KMS-11 (cell line): ENCODE results near the gene IGHMBP2.

Experiments used
- H2AFZ ChIP-seq: fragments of 200-600 bp; sonication (generic); 2 replicates; pipeline ENCODE4 v1.6.1; 2016; ENCODE audit warnings: antibody characterized with exemption, mixed run types, low read depth
- H3K27ac ChIP-seq: fragments of 200-600 bp; sonication (generic); 2 replicates; pipeline ENCODE4 v1.6.1; 2016; ENCODE audit warnings: mild to moderate bottlenecking, mixed run types
- H3K27me3 ChIP-seq: fragments of 200-600 bp; sonication (generic); 2 replicates; pipeline ENCODE4 v1.6.1; 2017; ENCODE audit warnings: mild to moderate bottlenecking, low read depth, mixed run types, moderate library complexity; ENCODE audit not compliant: insufficient read depth
- H3K36me3 ChIP-seq: fragments of 200-600 bp; sonication (generic); 2 replicates; pipeline ENCODE4 v1.6.1; 2017; ENCODE audit warnings: mild to moderate bottlenecking, mixed run types; ENCODE audit not compliant: insufficient read depth
- H3K4me1 ChIP-seq: fragments of 200-600 bp; sonication (generic); 2 replicates; pipeline ENCODE4 v1.6.1; 2016; ENCODE audit warnings: mild to moderate bottlenecking, low read depth, mixed run types; ENCODE audit not compliant: poor library complexity, severe bottlenecking
- H3K4me2 ChIP-seq: fragments of 200-600 bp; sonication (generic); 2 replicates; pipeline ENCODE4 v1.7.0; 2016; ENCODE audit warnings: mild to moderate bottlenecking, mixed run types
- H3K4me3 ChIP-seq: fragments of 200-600 bp; sonication (generic); IDR thresholded peaks from 2 replicates; pipeline ENCODE4 v1.6.1; 2017; ENCODE audit warnings: low read depth, low read length, mixed read lengths; ENCODE audit not compliant: insufficient read depth
- H3K79me2 ChIP-seq: fragments of 200-600 bp; sonication (generic); 2 replicates; pipeline ENCODE4 v1.6.1; 2016; ENCODE audit warnings: low read depth, mixed run types; ENCODE audit not compliant: insufficient read depth
- H3K9ac ChIP-seq: fragments of 200-600 bp; sonication (generic); 2 replicates; pipeline ENCODE4 v1.6.1; 2016; ENCODE audit warnings: mild to moderate bottlenecking, mixed run types
- H4K20me1 ChIP-seq: fragments of 200-600 bp; sonication (generic); 2 replicates; pipeline ENCODE4 v1.6.1; 2016; ENCODE audit warnings: mild to moderate bottlenecking, mixed run types; ENCODE audit not compliant: insufficient read depth
- CTCF ChIP-seq: fragments of 200-600 bp; sonication (generic); conservative IDR thresholded peaks from 2 replicates; pipeline ENCODE4 v1.6.1; 2017; ENCODE audit warnings: low read depth, mild to moderate bottlenecking, antibody characterized with exemption, low read length, moderate library complexity, mixed read lengths

Gene IGHMBP2

GRCh38 chr11:68910965-68911364 lies 7.3 kb downstream of the IGHMBP2 start:
- H2AFZ ChIP-seq = no peak overlapping the region
- H3K4me3 ChIP-seq = no peak overlapping the region
- no peaks in the 10 kb centered on the region for H4K20me1 ChIP-seq
- H3K27ac ChIP-seq = no peak overlapping the region
- no peaks in the 10 kb centered on the region for H3K79me2 ChIP-seq
- no peaks in the 10 kb centered on the region for H3K27me3 ChIP-seq
- H3K36me3 ChIP-seq = no peaks in the 10 kb centered on the region
- no peak for TF ChIP-seq CTCF
- no peak overlapping the region for H3K9ac ChIP-seq
- no peaks in the 10 kb centered on the region for H3K4me1 ChIP-seq
- H3K4me2 ChIP-seq = no peak overlapping the region

DNA sequence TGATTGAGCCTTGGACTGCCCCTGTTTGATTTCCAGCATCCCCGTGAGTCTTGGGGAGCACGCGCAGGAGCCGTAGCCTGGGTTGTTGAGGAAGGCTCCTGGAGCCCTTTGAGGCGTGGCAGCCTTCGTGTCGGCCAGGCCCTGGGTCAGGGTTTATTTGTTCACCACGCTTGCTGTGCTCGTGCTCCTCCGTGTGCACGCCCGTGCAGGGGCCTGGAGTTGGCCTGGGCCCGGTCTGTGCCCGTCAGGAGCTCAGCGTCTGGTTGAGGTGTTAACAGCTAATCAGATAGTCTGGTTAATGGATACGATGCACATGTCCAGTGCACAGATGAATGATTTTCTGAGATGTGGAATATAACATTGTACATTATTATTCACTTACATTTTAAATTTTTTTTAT lies 8.0 kb downstream of the IGHMBP2 start:
- Histone ChIP-seq H3K36me3 (no peaks in the 10 kb centered on the region), H3K27ac (no peak overlapping the region), H3K4me1 (no peaks in the 10 kb centered on the region), H3K79me2 (no peaks in the 10 kb centered on the region), H2AFZ (no peak overlapping the region), H3K4me3 (no peak overlapping the region), H3K4me2 (no peak overlapping the region), H3K9ac (no peak overlapping the region), H3K27me3 (no peaks in the 10 kb centered on the region), H4K20me1 (no peaks in the 10 kb centered on the region)
- no peak for TF ChIP-seq CTCF

DNA sequence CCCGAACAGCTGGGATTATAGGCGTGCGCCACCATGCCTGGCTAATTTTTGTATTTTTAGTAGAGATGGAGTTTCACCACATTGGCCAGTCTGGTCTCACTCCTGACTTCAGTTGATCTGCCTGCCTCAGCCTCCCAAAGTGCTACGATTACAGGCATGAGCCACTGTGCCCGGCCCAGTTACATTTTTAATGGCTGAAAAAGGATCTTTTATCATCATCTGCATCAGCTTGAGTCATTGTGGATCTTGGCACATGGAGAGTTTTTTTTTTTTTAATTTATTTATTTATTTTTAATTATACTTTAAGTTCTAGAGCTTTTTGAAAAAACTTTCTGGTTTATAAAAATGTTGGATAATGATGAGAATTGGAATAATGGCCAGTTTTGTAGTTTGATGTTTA lies 8.6 kb downstream of the IGHMBP2 start:
- H3K4me3 ChIP-seq = no peak overlapping the region
- no peaks in the 10 kb centered on the region for H3K36me3 ChIP-seq
- H3K4me1 ChIP-seq = no peaks in the 10 kb centered on the region
- no peaks in the 10 kb centered on the region for H3K79me2 ChIP-seq
- no peak overlapping the region for H3K9ac ChIP-seq
- no peaks in the 10 kb centered on the region for H4K20me1 ChIP-seq
- no peak overlapping the region for H2AFZ ChIP-seq
- no peaks in the 10 kb centered on the region for H3K27me3 ChIP-seq
- H3K27ac ChIP-seq = no peak overlapping the region
- no peak overlapping the region for H3K4me2 ChIP-seq
- no peak for TF ChIP-seq CTCF

GRCh38 chr11:68913188-68913587 lies 9.5 kb downstream of the IGHMBP2 start:
- Histone ChIP-seq H3K27ac (no peak overlapping the region), H3K4me2 (no peak overlapping the region), H2AFZ (no peak overlapping the region), H3K36me3 (no peaks in the 10 kb centered on the region), H3K4me1 (no peaks in the 10 kb centered on the region), H3K79me2 (no peaks in the 10 kb centered on the region), H3K9ac (no peak overlapping the region), H3K4me3 (no peak overlapping the region), H4K20me1 (no peaks in the 10 kb centered on the region), H3K27me3 (no peaks in the 10 kb centered on the region)
- no peak for TF ChIP-seq CTCF

GRCh38 chr11:68914761-68915160 lies 11.1 kb downstream of the IGHMBP2 start:
- Histone ChIP-seq H3K4me1 (no peaks in the 10 kb centered on the region), H3K27ac (no peak overlapping the region), H2AFZ (no peak overlapping the region), H4K20me1 (no peaks in the 10 kb centered on the region), H3K79me2 (no peaks in the 10 kb centered on the region), H3K4me2 (no peak overlapping the region), H3K36me3 (no peaks in the 10 kb centered on the region), H3K4me3 (no peak overlapping the region), H3K27me3 (no peaks in the 10 kb centered on the region), H3K9ac (no peak overlapping the region)
- no peak for TF ChIP-seq CTCF
